Hypothalamus (tissue), 51 donors: ENCODE data around the gene CHST11.
"Not testable (repeated sequence)": the region's sequence is repeated elsewhere in the genome, so short reads cannot be mapped to it uniquely, and the experiment has no call there.

Experiments used
- DNase-seq, 51 donors: peaks; one replicate each; lab custom pipeline; 2025; lab: John Stamatoyannopoulos, UW

CHST11 gene

GRCh38 chr12:104742551-104743201 lies 285.9 kb downstream of the CHST11 start:
- DNase-seq, result peak in 49 of 51 donors; percentile 16 to 94 (median 75)

GRCh38 chr12:104743202-104743580 lies 286.4 kb downstream of the CHST11 start:
- peak in 1 of 51 donors; percentile 9 for DNase-seq

GRCh38 chr12:104743753-104744548 lies 287.2 kb downstream of the CHST11 start:
- not testable (repeated sequence) for DNase-seq

- DNase-seq, result peak in 1 of 51 donors; percentile 4
Observed at GRCh38 chr12:104746467-104747088, 289.8 kb downstream of the CHST11 start.

GRCh38 chr12:104747330-104747729 lies 290.6 kb downstream of the CHST11 start:
- DNase-seq, result no peak

- no peak for DNase-seq
Observed at GRCh38 chr12:104747955-104748354, 291.2 kb downstream of the CHST11 start.

GRCh38 chr12:104748356-104748755 lies 291.6 kb downstream of the CHST11 start:
- DNase-seq, result no peak

- DNase-seq, result no peak
Observed at GRCh38 chr12:104748790-104749189, 292.0 kb downstream of the CHST11 start.

GRCh38 chr12:104749545-104749944 lies 292.8 kb downstream of the CHST11 start:
- DNase-seq, result no peak

GRCh38 chr12:104750061-104750460 lies 293.3 kb downstream of the CHST11 start:
- peak in 4 of 51 donors; percentile 12 to 21 (median 18) for DNase-seq

GRCh38 chr12:104751120-104751519 lies 294.4 kb downstream of the CHST11 start:
- DNase-seq, result no peak

- DNase-seq, result no peak
Observed at GRCh38 chr12:104751594-104751993, 294.8 kb downstream of the CHST11 start.

GRCh38 chr12:104752016-104752415 lies 295.3 kb downstream of the CHST11 start:
- DNase-seq, result no peak

- no peak for DNase-seq
Observed at GRCh38 chr12:104752881-104753280, 296.1 kb downstream of the CHST11 start.

- no peak for DNase-seq
Observed at GRCh38 chr12:104756901-104757300, 300.2 kb downstream of the CHST11 start.

GRCh38 chr12:104758771-104759170 lies 302.0 kb downstream of the CHST11 start:
- DNase-seq, result no peak

GRCh38 chr12:104761091-104761490 lies 304.3 kb downstream of the CHST11 start:
- DNase-seq, result no peak

GRCh38 chr12:104761611-104762010 lies 304.9 kb downstream of the CHST11 start:
- no peak for DNase-seq

GRCh38 chr12:104763168-104763805 lies 306.5 kb downstream of the CHST11 start:
- no peak for DNase-seq

- DNase-seq, result no peak
Observed at GRCh38 chr12:104764225-104765091, 307.7 kb downstream of the CHST11 start.
